ENCODE results near the gene MYO1H.
"Not testable (repeated sequence)": the region's sequence is repeated elsewhere in the genome, so short reads cannot be mapped to it uniquely, and the experiment has no call there.

Gene MYO1H

GRCh38 chr12:109435428-109436187 lies 87.9 kb downstream of the MYO1H start:
- Histone ChIP-seq H4K20me1 (ENCODE audit: insufficient read depth, low read length) (no peaks in the 10 kb centered on the region), H3K4me1 (ENCODE audit: insufficient read depth, low read length, severe bottlenecking) (no peaks in the 10 kb centered on the region), H3K27ac (ENCODE audit: low read depth, low read length, poor library complexity, severe bottlenecking) (no peak overlapping the region), H3K27me3 (ENCODE audit: insufficient read depth, low read length) (no peaks in the 10 kb centered on the region), H3K4me3 (ENCODE audit: low read depth, low read length, poor library complexity, severe bottlenecking) (no peak overlapping the region), H3F3A (ENCODE audit: insufficient read depth, low read length) (no peaks in the 10 kb centered on the region), H3K79me2 (ENCODE audit: insufficient read depth, low read length) (no peaks in the 10 kb centered on the region), H3K9ac (ENCODE audit: low read length) (no peak overlapping the region), H3K9me3 (ENCODE audit: low read length) (no peaks in the 10 kb centered on the region), H3K36me3 (ENCODE audit: insufficient read depth, low read length) (no peaks in the 10 kb centered on the region), H2AFZ (ENCODE audit: low read length) (no peak overlapping the region), H3K4me2 (ENCODE audit: low read length) (no peak overlapping the region), H3K9me2 (ENCODE audit: low read depth, low read length) (no peaks in the 10 kb centered on the region)
- TF ChIP-seq CTCF (IDR thresholded peaks at IDR 0.05; ENCODE audit: low read length) (no peak), EZH2 (IDR thresholded peaks at IDR 0.05; ENCODE audit: borderline replicate concordance, low read length) (no peak)

- Histone ChIP-seq H3K9me2 (ENCODE audit: low read depth, low read length) (no peaks in the 10 kb centered on the region), H3K4me2 (ENCODE audit: low read length) (no peak overlapping the region), H3K79me2 (ENCODE audit: insufficient read depth, low read length) (no peaks in the 10 kb centered on the region), H3K27ac (ENCODE audit: low read depth, low read length, poor library complexity, severe bottlenecking) (no peak overlapping the region), H3K27me3 (ENCODE audit: insufficient read depth, low read length) (no peaks in the 10 kb centered on the region), H3F3A (ENCODE audit: insufficient read depth, low read length) (no peaks in the 10 kb centered on the region), H3K36me3 (ENCODE audit: insufficient read depth, low read length) (no peaks in the 10 kb centered on the region), H4K20me1 (ENCODE audit: insufficient read depth, low read length) (no peaks in the 10 kb centered on the region), H2AFZ (ENCODE audit: low read length) (no peak overlapping the region), H3K4me3 (ENCODE audit: low read depth, low read length, poor library complexity, severe bottlenecking) (no peak overlapping the region), H3K9me3 (ENCODE audit: low read length) (no peaks in the 10 kb centered on the region), H3K9ac (ENCODE audit: low read length) (no peak overlapping the region), H3K4me1 (ENCODE audit: insufficient read depth, low read length, severe bottlenecking) (no peaks in the 10 kb centered on the region)
- no peak for TF ChIP-seq EZH2 (IDR thresholded peaks at IDR 0.05; ENCODE audit: borderline replicate concordance, low read length)
- TF ChIP-seq CTCF (IDR thresholded peaks at IDR 0.05; ENCODE audit: low read length), result no peak
Observed at GRCh38 chr12:109436188-109436560, 88.5 kb downstream of the MYO1H start.

GRCh38 chr12:109439181-109439580 lies 91.5 kb downstream of the MYO1H start:
- Histone ChIP-seq H3K9me3 (ENCODE audit: low read length) (no peaks in the 10 kb centered on the region), H3K9me2 (ENCODE audit: low read depth, low read length) (no peaks in the 10 kb centered on the region), H3K79me2 (ENCODE audit: insufficient read depth, low read length) (no peaks in the 10 kb centered on the region), H3F3A (ENCODE audit: insufficient read depth, low read length) (no peaks in the 10 kb centered on the region), H4K20me1 (ENCODE audit: insufficient read depth, low read length) (no peaks in the 10 kb centered on the region), H3K36me3 (ENCODE audit: insufficient read depth, low read length) (no peaks in the 10 kb centered on the region), H3K27me3 (ENCODE audit: insufficient read depth, low read length) (no peaks in the 10 kb centered on the region), H3K27ac (ENCODE audit: low read depth, low read length, poor library complexity, severe bottlenecking) (no peak overlapping the region), H2AFZ (ENCODE audit: low read length) (no peak overlapping the region), H3K4me2 (ENCODE audit: low read length) (no peak overlapping the region), H3K9ac (ENCODE audit: low read length) (no peak overlapping the region), H3K4me3 (ENCODE audit: low read depth, low read length, poor library complexity, severe bottlenecking) (no peak overlapping the region), H3K4me1 (ENCODE audit: insufficient read depth, low read length, severe bottlenecking) (no peaks in the 10 kb centered on the region)
- TF ChIP-seq CTCF (IDR thresholded peaks at IDR 0.05; ENCODE audit: low read length), result no peak
- TF ChIP-seq EZH2 (IDR thresholded peaks at IDR 0.05; ENCODE audit: borderline replicate concordance, low read length), result no peak

GRCh38 chr12:109439951-109440350 lies 92.3 kb downstream of the MYO1H start:
- H3K27me3 ChIP-seq (ENCODE audit: insufficient read depth, low read length); H3F3A ChIP-seq (ENCODE audit: insufficient read depth, low read length); H3K4me3 ChIP-seq (ENCODE audit: low read depth, low read length, poor library complexity, severe bottlenecking); H3K9me2 ChIP-seq (ENCODE audit: low read depth, low read length); H3K79me2 ChIP-seq (ENCODE audit: insufficient read depth, low read length); H3K4me1 ChIP-seq (ENCODE audit: insufficient read depth, low read length, severe bottlenecking); H4K20me1 ChIP-seq (ENCODE audit: insufficient read depth, low read length); H3K9ac ChIP-seq (ENCODE audit: low read length); H3K27ac ChIP-seq (ENCODE audit: low read depth, low read length, poor library complexity, severe bottlenecking); H3K36me3 ChIP-seq (ENCODE audit: insufficient read depth, low read length); H3K9me3 ChIP-seq (ENCODE audit: low read length); H2AFZ ChIP-seq (ENCODE audit: low read length); H3K4me2 ChIP-seq (ENCODE audit: low read length): not testable (repeated sequence)
